GM19035 (cell line): ENCODE data around the gene ARMC8.

Experiments
- ATAC-seq: cut with Tn5 transposase; IDR thresholded peaks from one replicate; pipeline ENCODE4 v1.9.1; 2021; ENCODE audit not compliant: unreplicated experiment

ARMC8 gene

DNA sequence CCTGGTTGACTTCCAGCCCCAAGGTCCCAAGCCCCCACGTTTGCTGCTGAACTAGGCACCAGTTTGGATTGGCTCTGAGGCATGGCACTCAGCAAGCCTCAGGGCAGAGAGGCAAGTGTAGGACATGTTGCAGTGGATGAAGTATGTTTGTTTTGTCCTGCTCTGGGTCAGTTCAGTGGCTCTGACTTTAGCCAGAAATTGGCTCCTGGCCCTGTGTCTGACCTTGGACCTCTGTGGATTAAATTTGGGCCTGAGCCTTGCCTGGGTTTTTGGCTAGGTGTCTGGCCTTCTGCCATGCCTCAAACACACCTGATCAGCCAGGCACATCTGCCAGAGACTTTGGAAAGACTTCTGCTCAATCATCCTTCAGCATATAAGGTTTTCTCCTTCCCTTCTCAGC is 157.7 kb downstream of the ARMC8 start:
- no peak for ATAC-seq
